ENCODE data around the gene HLX.

The HLX gene

DNA sequence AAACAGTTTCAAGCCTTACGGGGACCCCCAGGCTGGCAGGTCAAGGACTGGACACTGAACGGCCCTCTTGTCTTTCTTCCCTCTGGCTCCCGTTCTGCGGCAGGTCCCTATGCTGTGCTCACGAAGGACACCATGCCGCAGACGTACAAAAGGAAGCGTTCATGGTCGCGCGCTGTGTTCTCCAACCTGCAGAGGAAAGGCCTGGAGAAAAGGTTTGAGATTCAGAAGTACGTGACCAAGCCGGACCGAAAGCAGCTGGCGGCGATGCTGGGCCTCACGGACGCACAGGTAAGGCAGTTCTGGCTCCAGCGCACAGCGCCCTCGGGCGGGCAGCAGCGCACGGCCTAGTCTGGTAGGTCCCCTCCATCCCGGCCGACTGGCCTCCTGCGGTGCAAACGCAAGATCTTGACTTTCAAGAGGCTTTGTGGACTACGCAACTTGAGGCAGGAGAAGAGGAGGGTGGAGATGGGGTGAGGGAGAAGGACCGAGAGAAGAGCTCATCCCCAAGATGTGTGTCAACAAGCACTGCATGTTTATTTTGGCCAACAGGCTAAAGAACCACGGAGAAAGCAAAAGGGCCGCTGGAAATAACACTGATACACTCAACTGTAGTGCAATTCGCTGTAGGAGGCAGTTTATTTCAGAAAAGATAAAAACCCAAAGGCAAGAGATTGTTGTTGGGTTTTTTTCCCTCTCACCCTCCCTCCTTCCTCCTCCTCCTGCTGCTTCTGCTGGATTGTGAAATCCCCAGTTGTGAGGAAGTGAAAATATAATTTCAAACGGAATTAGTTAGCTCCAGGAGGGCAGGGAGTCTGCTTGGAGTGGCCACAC lies 3.0 kb downstream of the HLX start:
- peak; percentile 85 for DNase-seq

DNA sequence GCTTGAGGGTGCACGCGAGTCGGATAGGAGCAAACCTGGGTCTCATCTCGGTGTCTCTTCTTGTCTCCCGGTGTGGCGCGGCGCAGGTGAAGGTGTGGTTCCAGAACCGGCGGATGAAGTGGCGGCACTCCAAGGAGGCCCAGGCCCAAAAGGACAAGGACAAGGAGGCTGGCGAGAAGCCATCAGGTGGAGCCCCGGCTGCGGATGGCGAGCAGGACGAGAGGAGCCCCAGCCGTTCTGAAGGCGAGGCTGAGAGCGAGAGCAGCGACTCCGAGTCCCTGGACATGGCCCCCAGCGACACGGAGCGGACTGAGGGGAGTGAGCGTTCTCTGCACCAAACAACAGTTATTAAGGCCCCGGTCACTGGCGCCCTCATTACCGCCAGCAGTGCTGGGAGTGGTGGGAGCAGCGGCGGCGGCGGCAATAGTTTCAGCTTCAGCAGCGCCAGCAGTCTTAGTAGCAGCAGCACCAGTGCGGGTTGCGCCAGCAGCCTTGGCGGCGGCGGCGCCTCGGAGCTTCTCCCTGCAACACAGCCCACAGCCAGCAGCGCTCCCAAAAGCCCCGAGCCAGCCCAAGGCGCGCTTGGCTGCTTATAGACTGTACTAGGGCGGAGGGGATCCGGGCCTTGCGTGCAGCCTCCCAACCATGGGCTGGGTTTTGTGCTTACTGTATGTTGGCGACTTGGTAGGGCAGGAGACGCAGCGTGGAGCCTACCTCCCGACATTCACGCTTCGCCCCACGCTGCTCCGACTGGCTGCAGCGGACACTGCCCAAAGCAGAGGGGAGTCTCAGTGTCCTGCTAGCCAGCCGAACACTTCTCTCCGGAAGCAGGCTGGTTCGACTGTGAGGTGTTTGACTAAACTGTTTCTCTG lies 5.1 kb downstream of the HLX start:
- peak; percentile 74 for DNase-seq

DNA sequence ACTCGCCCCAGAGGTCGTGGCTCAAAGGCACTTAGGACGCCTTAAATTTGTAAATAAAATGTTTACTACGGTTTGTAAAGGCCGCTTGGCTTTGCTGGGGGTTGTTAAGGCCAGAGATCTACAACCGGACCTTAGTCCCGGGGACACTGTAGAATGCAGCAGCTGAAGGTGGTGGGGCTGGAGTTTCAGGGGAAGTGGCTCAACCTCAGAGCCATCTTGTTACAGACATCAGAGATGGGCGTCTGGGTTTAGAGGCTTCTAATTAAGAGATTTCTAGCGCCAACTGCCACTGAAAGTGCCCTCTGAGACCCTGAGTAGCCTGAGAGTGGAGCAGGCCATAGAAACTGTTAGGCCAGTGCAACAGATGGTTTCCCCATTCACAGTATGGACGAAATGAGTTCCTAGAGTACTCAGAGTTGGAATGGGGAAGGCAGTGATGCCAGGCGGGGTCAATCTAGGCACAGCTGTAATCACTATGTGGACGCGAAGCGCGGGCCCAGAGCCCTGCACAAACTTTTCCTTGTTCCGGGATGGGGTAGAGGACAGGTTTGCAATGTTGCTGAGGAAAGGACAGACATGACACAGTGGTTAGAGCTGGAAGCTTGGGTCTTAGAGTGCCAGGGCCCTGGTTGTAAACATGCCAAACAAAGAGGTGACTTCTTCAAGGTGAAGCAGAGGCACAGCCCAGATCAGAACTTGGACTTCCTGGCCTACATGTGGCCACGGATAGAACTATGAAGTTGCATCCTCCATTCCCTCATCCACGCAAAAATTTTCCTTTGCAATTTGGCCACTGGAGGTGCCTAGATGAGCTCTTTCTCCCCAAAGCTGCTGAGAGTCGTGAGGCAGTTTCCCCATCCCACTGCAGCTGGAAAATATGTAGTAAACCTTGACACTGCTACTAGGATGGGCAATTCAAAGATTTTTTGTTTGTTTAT lies 6.0 kb downstream of the HLX start:
- DNase-seq = no peak

DNA sequence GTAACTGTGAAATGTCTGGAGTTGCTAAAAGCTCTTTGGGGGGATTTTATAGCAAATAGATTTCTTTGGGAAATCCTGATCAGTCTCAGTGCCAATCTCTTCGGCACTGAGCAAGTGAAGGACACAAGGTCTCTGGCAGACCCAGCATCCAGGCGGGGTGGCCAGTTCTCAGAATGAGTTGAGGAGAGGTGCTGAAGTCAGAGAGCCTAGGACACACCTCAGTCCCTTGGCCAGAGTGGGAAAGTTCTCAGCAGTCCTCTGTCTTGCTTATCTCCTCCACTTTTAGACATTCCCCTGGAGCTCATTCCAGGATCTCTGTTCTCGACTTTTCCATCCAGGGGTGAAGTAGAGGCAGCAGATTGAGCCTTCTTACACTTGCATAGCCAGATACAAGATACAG lies 6.7 kb downstream of the HLX start:
- DNase-seq = no peak

DNA sequence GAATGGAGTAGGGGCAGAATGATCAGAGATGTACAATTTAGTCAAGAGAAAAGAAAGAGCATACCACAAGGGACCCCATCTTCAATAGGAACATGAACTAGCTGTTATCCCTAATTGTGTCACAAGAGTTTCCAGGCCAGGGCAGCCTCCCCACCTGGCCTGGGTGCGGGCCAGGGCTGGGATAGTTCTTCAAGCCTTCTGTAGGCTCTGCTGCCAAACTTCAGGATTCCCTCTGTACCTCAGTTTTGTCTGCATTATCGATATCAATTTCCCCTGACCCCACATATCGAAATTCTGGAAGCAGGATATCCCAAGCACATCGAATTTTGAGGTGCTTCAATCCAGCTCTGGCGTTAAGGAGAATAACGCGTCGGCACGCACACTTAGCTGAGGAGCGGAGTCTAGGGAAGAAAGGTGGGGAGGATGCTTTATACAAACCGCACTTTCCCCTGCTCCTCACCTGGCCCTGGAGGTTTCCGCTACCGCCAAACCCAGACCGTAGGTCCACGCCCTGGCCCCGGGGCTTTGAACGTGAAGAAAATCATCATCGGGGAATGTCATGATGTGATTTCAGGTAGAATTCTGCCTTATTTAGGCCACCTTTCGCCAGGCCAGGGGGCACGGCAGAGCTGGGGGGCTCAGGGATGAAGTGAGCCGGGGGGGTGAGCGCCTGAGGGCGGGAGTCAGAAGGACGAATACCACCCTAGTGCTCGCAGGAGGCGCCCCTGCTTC lies 7.4 kb downstream of the HLX start:
- no peak for DNase-seq

DNA sequence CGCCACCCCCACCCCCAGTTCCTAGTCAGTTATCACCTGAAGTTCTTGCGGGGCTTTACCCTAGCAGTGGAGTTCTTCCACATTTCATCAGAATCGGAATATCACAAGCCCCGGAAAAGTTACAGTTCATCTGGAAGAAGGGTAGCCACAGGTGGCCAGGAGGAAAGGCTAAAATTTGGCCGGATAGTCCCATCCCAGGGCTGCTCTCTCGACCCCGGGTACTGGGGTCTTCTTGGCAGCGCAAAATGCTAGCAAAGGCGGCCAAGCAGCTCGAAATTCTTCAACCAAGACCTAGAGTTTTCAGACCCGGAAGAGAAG lies 7.9 kb downstream of the HLX start:
- no peak for DNase-seq

DNA sequence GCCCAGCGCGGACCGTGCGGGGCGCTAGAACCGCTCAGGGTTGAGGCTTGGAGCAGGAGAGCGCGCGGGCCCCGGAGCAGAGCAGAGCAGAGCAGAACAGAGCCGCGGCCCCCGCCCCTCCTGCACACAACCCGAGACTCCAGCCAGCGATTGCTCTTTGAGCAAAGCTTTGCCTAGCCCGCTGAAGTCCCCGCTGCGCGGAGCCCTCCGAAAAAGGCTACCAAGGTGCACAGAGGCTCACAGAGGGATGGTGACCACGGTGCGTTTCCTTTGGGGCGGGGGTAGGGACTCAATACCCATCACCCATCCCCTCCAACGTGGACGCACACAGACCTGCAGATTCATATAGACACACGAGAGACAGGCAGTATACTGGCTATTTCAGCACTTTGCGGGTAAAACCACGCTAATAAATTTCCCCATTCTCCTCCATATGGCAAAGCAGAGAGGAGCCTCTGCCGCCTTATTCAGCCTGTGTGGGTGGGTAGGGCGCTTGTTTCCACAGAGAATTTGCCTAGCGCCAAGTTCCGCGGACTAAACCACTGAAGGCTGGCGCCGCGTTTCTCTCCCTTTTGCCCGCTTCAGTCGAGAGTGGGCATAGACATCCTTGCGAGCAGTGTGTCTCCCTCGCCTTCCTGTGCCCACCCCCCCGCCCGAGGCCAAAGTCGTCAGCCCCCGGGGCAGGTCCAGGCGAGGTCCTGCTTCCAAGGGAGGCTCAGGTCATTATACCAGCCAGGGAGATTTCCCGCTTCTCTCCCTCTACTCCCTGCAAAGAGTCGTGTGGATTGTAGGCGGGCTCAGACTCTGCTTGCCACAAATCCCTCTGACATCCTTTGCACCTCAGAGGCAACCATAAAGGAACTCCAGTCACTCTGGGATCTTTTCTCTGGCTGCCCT lies 8.5 kb downstream of the HLX start:
- peak; percentile 52 for DNase-seq

DNA sequence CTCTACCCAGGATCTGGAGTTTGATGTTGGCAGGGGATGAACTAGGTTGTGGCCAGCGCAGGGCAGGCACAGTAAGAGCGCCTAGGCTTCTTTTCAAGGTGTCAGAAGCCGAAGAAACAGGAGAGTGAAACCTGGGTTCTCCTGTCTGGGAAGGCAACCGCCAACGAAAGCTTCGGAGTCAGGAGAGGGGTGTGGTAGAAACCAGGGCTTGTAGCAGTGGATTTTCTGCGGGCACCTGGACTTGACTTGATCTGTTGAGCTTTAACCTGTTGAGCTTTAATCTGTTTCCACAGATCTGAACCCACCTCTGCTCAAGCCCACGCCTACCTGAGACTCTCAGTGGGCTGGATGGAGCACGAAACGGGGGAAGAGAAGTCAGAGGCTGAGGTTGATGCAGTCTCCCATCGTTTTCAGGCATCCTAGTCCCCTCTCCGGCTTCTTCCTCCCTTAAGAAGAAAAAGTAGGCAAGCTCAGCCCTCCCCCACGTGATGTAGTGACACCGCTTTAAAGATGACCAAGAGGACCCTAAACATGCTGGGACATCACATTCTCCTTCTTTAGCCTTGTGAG lies 9.3 kb downstream of the HLX start:
- DNase-seq = no peak

DNA sequence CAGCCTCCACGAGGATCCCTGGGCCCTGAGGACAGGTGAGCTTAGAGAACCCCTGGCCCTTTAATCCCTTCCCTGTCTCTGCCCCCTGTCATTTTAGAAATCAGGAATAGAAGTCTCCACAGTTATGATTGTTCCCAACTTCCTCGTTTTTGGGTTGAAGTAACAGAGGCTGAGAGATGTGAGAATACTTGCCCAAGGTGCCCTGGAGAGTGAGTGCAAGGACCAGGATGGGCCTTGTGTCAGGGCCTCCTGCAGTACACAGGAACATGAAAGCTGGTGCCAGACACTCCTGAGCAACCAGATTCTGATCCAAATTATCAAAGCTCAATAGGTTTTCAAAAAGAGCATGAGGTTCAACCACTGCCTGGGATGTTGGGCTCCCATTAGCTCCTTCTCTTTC lies 10.1 kb downstream of the HLX start:
- no peak for DNase-seq

DNA sequence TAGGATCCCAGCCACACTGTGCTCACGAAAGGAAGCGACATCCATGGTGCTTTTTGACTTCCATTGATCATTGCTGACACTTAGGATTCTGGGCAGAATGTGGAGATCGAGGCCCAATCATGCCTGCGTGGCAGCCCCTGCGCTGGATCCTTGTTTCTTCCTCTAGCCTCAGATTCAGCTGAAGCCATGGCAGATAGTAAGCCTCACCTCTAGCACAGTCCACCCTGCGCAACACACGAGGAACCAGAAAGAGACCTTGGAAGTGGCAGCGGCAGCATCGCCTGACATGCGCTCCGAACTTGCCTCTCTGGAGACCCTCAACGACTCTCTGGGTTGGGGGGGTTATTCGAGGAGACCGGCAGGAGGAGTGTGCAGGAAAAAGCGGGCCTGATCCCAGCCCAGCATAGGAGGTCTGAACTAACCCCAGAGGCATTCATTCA lies 10.6 kb downstream of the HLX start:
- DNase-seq = no peak

DNA sequence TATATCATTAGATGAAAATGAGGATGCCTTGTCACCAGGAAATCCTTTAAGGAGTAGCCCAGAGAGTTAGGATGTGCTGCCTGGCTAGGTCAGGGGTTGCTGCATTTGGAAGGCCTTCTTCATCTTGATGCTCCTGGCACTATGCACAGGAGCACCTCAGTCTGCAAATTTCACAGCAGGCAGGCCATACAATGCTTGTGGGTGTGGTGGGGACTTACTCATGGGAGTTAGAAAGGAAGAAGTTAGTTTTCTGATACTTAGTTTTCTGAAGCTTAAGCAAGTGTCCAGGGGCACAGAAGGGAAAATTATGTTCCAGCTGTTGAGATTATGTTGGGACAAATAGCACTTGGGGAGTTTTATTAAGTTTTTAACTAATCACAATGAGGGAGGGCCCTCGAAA lies 11.4 kb downstream of the HLX start:
- DNase-seq = no peak

DNA sequence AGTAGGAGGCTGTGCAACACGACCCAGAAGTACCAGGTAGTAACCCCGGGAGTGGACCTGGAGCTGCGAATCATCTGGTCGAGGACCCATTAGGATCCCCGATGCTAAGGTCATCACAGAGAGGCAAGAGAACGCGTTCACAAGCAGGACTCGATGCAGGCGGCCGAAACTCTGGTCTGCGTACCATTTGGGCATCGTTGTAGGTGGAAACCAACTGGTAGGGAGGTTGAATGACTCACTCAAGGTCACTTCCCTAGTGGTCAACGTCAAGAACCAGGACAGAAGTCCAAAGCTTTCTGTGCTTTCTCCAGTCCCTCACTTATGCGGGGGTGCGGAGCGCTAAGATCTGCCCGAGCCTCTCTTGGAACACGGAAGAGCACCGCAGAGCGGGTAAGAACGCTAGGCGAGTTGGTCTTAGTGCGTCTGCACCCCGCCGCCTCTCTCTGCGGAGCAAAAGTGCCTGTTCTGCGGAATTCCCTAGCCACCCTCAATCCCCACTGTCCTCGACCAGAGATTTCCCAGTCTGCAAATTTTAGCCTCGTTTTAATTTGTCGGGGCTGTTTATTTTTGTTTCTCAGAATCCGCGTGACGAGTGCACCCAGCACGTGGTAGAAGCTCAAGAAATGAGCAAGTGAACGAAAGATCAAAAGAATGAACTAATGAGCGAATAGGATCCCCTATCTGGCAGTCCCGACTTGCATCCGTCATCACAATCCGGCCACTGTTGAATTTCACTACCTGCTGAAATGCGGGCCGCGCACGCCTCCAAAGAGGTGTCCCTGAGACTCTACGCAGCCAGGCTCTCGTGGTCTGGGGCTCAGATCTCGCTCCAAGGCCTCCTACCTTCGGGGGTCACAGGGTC lies 12.2 kb downstream of the HLX start:
- DNase-seq = no peak

DNA sequence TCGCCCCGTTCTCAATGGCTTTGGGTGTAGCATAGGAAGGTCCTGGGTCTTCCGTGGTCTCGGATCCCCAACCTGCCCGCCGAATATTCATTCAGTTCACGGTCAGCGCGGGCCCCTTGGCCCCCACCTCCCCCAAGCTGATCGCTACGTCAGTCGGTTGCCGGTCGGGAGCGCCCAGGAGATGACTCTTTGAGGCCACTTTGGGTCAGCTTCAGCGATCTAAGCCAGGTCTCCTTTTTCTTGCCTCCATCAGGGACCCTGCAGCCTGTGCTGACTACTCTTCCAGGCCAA lies 12.8 kb downstream of the HLX start:
- DNase-seq = no peak

DNA sequence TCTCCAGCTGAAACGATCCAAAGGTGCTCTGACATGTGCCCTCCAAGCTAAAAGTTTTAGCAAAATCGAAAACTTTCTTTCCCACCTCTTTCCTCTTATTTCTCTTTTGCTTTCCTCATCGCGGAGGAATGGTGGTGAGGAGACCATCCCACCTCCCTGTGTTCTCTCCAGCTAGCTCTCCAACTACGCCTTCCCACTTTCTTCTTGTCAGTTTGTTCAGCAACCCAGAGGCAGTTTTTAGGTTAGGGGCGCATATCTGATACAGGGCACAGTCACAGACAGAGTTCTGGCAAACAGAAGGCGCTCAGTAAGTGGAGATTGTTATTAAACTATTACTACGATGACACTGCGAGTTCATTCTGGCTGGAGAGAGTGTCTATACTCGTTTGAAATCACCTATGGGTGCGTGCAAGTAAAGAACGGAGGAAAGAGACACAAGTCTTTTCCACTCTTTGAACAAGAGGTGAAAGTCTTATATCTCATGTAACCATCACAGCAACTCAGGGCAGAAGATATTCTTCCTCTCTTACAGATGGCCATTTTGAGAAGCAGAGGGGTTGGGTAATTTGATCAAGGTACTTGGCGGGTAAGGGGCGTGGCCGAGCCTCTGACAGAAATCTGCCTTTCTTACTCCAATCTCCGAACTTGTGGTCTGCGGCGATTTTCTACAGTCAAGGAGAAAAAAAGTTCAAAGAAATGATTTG lies 13.9 kb downstream of the HLX start:
- DNase-seq = peak; percentile 36

DNA sequence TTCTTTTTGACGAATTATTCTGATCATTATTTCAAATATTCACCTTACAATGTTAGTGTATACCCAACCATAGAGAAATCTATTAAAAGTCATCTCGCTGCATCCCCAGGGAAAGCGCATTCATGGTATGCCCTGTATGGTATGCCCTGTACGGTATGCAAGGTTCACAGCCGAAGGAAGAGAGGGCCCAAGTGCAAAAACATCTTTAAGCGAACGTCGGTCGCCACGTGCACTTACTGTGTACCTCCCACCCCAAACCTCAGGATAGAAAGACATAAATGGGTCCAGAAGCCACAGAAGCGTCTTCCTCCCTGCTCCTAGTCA lies 14.4 kb downstream of the HLX start:
- DNase-seq = no peak

DNA sequence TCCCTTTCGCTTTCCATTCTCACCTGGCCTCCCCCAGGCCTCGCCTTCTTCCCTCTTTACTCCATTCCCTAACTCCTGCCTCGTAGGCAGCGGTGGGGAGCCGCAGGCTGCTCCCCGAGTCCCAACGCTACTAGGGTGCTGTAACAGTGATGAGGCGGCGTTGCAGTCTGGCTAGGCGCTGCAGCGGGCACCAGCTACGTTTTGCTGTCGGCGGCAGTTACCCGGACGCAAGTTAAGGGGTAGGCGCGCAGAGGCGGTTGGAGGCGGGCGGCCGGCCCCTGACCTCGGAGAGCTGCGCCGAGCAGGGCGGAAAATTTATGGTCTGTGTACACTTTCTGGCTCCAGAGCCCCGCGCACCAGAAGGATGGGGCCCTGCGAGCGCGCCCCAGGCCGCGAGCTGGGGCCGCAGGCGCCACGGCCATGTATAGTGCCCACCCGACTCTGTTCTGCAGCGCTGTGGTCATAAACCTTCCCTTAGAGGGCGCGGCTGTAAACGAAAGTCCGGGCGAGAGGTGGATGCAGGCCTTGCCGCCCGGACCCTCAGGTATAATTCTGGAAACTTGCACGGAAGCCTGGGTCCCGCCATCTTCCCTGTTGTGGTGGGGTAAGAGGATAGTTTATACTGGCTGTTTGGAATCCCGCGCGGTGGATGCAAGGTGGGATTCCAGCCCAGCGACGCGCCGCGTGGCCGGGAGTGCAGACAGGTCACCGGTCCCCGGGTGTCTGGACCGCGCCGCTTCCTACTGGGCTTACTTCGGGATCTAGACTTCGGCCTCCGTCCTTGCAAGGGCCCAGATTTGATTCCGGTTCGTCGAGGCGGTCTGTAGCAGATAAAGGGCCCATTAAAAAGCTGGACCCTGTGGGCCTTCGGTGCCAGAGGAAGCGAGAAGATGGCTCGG lies 15.0 kb downstream of the HLX start:
- peak; percentile 76 for DNase-seq

DNA sequence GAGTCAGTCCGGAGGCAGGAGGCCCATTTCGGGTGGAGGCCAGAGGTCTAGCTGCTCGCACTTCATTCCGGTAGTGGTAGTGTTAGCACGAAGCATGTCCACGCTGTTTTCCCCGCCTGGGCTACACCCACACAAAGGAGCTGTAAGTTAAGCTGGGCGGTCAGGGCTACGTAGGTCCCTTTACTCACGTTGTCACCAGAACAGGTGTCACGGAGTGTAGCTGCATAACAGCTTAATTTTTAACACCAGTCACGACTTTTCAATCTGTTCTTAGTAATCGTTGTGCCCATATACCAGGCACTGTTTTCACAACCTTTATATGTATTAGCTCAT lies 15.6 kb downstream of the HLX start:
- peak; percentile 67 for DNase-seq

DNA sequence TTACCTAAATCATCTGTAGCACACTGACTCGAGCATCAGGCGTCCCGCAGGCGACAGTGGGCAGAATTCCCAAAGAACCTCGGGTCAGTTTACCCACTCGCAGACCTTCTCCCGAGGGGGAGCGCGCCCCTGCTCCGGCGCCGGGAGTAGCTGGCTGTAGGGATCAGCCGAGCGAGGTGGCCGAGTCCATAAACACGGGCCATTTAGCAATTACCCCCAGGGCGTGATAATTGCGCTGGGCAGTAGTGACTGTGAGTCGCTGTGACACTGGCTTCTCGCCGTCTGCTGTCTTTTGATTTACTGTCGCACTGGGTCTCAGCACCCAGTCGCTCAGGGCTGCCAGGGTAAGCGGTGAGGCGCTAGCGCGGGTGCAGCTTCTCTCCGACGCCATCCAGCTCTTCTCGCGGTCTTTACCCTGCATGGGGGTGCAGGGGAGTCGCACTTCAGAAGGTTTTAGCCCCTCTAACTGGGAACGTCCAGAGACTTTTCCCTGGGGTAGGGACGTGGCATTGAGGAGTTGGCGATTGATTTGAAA lies 16.2 kb downstream of the HLX start:
- DNase-seq = peak; percentile 40

DNA sequence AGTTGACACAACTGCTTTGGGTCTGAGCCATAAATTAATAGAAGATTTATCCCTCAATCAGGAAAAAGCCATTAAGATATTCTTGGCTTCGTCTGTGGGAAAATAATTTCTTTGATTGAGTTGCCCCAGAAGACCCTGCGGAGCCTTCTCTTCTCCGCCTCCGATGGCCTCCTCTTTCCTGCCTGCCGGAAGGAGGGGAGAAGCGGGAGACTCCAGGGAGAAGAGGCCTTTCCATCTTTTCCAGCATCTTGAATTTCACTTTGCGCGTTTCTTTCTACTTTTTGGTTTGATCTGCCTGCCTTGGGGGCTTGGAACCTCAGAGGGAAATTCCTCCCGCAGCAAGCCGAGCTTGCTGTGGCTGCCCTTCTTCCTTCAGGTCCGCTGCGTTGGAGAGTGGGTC lies 16.8 kb downstream of the HLX start:
- DNase-seq = no peak
